HG03064 (cell line): Measurements from ENCODE around the gene ABHD5.

Experiments
- ATAC-seq: cut with Tn5 transposase; IDR thresholded peaks from one replicate; pipeline ENCODE4 v1.9.1; 2021; ENCODE audit warnings: low read depth; ENCODE audit not compliant: unreplicated experiment

ABHD5 gene

DNA sequence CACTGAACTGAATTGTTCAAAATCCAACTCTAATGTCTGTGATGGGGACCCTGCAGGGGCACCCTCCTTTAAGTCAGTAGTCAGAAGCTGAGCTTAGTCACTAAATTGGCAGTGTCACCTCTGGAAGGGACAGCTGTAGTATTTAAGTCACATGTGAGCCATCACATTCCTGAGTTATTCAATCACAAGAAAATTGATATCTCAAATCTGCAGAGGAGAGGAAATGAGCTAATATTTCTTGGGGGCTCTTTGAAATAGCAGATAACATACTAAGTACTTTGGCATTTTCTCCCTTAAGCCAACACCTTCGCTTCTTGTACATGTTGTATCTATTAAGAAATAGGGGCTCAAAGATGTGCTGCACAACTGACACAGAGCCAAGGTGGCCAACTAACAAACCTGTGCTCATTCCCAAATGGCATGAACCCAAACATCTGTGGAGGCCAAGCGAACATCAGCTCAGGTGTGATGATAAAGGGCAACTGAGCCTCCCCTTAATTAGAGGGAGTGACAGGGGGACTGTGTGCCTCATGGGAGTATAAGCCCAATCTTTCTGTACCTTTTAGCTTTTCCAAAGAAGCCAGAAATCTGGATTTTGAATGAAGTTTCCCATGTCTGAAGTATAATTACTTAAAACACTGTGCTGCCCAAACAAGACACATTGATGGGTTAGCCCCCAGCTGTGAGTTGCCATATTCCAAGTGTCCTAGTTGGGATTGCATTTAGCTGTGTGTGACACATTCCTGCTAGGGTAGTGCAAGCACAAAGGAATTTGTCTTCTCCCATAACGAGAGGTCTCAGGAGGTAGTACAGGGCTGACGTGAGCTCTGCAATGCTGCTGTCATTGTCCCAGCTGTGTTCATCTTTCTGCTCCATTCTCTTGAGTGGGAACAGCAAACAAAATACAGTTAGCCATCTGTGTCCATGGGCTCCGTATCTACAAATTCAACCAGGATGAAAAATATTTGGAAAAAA lies 63.3 kb downstream of the ABHD5 start:
- ATAC-seq = no peak

DNA sequence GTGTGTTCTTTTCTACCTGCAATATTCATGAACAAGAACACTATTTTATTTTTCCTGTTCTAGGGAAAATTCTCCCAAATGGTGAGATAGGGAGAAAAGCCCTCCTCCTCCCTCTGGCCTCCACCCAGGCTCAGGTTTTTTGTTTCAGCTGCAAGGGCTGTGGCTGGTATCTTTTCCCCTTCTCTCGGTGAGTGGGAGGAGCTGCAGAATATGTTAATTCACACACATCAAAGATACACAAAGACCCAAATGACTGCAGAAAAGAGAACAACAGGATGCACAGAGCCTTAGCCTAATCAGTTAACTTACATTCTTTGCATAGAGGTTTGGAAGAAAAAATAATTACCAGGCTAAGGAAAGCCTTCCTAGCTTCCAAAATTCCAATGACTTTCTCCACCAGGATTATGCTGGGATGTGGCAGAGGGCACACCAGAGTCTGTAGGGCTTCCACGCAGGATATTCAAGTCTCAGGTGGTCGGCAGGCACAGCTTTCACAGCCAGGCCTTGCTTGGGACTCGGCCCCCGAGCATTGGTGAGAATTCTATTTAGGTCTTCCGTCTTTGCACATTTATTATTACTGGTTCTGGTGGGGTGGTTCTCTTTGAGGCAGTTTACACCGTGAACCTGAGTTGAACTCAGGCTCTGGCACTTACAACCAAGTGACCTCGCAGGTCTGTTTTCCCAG lies 64.9 kb downstream of the ABHD5 start:
- ATAC-seq = no peak

DNA sequence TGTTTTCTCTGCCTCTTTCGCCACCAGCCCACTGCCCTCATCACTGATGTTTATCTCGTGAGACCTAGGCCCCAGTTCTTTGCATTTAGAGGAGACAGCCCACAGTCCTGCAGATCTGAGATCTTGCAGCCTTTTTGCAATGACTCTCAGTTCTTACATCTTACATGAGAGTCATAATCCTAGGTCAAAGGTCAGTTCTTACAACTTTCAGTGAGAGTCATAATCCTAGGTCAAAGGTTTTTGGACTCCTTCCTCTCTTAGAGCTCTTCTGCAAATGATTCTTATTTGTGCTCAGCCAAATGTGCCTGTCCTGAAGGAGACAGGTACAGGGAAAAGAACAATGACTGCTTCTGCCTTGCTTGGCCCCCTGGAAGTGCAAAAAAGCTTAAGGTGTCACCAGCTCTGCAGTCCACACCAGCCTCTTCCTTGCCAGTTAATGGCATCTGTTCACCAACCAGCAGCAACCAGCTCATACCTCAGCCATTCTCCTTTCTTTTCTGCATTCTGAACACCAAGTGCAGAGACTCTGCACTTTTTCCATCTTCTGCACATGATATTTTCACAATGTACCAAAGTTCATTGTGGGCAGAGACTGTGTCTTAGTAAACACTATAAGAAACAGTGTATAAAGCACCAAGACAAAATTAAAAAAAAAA lies 67.1 kb downstream of the ABHD5 start:
- ATAC-seq = no peak

DNA sequence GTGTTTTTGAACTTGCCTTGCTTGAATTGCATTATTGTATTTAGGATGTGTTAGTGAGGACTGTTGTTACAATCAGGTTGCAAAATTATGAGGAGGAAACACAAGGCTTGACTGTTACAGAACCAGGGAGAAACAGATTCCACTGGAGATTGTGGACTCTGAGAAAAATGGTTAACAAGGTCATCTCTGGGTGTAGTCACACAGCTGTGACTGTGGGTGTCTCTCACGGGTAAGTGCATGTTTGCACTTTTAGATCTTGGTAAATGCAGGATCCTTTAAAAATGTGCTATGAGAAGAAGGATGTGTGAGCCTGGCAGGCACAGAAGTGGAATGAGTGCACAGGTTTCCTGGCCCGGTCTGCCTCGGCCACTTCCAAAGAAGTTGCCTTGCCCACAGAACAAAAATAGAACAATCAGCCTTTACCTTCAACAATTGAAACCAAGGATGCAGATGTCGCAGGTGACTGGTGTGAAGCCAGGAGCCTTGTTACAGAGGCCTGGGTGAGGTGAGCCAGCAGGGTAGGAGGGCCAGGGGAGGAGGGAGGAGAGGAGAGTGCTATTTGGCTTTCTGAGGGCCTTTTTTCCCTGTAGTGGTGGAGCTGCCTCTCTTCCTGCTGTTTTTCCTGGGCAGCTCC lies 68.0 kb downstream of the ABHD5 start:
- ATAC-seq = no peak

DNA sequence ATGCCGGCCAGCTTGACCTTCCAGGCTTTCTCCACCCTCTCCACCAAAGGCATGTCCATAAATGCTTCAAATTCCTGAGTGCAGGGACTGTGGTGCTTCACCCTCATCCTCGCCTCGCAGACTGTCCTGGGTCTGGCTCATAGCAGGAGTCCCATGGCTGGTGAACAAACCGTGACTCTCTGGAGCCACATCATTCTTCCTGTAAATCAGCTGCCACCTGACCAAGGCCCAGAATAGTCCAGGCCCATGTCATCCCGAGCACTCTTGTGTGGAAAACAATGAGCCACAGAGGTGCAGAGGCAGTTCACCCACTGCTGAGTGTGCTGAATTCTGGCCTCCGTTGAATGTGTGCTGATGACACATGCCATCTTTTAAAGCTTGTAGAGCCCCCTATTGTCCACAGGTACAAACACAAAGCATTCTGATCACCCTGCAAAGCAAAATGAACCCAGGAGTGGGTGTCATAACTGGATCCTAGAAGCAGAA lies 68.6 kb downstream of the ABHD5 start:
- no peak for ATAC-seq

DNA sequence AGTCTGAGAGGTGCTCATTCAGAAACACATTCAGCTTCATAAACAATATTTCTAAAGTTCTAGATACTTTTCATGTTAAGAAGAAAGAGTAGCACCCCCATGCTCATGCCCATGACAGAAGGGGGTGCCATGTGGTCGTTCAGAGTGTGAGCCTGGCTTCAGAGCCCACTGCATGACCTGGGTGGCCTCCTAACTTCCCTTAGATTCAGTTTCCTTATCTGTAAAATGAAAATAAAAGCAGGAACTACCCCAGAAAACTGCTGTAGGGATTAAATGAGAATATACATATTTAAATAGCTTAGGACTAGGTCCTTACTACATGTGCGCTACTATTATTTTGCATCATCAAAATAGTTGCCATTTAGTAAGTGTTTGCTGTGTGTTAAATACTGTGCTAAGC lies 69.2 kb downstream of the ABHD5 start:
- ATAC-seq = no peak

DNA sequence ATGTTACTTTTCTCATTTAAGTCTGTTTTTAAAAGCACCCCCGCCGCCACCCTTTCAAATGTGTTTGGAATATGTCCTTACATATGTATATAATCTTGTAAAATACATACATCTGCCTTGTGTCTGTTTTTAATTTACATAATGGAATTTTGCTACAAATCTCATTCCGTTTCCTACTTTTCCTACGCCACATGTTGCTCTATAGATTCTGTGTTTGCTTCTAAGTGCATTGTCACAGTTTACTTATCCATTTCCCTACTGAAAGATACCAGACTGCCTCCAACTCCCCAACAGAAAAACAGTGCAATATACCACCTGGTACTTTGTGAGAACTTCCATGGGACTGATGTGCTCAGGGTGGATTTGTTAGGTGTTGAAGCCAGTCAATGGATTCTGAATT lies 70.2 kb downstream of the ABHD5 start:
- no peak for ATAC-seq

DNA sequence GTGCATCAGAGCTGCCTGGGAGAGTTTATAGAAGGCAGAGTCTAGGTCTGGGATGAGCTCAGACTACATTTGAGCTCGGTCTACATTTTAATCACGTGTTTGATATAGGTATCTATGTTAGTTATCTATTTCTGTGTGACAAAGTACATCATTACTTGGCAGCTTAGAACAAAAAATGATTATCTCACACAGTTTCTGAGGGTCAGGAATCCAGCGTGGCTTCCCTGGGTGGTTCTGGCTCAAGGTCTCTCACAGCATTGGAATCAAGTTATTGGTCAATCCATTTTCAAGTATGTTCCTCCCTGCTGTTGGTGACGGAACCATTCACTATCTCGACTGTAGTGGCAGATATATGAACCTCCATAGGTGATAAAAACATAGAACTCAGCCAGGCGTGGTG lies 71.7 kb downstream of the ABHD5 start:
- no peak for ATAC-seq

DNA sequence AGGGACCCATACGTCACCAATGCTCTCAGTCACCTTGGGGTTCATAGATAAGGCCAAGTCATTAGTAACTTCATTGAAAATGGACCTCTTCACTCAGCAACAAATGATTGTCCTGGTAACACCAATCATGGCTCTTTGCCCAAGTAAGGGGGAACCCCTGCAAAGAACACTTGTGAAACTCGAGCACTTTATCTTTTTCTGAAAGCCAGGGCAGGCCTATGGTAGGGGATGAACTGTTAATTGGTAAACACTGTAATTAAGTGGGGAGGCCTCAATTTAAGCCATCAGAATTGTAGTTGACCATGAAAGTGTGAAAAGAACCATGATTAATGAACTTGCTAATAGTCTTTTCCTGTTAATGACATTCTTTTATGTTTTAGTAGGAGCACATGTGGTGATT lies 73.3 kb downstream of the ABHD5 start:
- no peak for ATAC-seq

DNA sequence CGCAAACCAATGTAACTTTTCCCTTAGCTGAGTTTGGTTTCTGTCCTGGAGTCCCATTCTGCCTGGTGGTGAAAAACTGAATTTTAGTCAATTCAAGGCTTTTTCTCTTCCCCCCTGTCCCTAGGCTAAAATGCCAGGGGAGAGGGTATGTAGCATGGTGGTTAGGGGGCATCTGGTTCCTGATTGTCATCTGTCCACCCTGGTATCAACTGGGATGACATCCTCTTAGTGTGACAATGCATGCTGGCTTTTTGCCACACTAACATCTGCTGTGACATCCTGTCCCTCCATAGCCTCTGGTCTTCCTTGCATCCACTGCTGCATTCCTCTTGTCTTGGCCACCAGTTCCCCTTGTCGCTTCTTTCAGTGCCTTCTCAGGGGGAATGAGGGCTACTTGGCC lies 73.7 kb downstream of the ABHD5 start:
- ATAC-seq = no peak

DNA sequence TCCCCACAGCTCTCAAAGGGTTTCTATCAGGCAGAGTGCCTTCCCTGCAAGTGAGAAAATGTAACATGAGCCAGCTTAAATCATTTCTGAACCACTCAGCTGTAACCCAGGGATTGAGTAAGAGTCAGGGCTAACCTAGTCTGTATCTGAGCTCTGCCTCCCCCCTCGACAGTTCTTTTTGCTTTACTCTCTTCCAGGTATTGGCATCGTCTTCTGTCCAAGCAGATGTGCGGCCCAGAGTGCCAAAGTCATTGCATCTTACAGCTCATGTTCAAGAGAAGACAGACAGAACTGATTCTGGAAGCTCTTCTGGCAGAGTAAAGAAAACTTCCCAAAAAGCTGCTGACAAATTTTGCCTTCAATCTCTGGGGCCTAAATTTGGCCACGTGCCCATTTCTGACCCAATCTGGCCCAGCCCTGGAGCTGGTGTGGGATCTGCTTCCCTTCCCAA lies 74.8 kb downstream of the ABHD5 start:
- ATAC-seq = no peak

DNA sequence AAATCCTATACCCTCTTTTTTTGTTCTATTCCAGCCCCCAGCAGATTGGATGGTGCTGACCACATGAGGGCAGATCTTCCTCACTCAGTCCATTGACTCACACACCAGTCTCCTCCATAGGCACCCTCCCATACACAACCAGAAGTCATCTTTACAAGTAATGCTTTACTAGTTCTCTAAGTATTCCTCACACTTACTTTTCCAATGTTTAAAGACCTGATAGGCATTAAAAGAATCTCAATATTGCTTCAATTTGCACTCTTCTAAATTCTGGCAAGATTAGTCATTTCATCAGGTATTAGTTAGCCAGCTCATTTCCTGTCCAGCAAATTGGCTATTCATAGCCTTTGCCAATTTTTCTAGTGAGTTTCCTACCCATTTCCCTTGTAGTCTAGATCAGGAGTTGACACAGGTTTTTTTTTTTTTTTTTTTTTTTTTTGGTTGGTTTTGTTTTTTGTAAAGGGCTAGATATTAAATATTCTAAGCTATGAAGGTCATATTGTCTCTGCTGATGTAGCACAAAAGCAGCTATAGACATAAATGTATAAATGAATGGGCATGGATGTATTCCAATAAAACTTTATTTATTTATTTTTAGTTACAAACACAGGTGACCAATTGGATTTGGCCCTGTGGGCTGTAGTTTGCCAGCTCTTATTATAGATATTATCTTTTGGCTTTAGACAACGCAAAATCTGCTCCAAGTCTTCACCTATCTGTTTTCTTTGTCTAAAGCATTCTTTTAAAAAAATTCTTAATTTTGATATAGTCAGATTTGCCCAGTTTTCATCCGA lies 76.1 kb downstream of the ABHD5 start:
- no peak for ATAC-seq

DNA sequence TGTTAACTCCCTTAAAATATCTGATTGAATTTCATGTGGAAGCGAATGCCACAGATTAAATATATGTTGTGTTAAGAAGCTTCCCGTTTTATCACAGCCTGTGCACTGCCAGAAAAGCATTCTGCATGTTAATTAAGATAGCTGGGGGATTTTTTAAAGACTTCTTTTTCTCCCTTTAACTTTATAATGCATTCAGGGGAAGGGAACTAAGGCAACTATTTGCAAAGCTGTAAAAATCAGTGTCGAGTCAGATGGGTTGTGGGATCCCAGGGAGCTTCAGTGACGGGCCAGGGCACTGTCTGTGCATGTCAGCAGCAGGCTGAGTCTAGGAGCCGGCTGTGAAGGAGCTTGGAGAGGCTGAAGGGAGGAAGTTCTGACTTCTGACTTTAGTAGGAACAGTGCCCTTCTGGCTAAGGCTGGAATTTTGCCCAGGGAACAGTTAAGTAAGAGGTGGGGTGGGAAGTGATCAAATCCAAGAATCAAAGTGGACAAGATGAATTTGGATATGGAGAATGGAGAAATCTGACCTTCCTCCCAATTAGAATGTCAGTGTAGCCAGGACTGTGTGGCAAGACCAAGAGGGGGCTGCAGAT lies 77.7 kb downstream of the ABHD5 start:
- no peak for ATAC-seq

DNA sequence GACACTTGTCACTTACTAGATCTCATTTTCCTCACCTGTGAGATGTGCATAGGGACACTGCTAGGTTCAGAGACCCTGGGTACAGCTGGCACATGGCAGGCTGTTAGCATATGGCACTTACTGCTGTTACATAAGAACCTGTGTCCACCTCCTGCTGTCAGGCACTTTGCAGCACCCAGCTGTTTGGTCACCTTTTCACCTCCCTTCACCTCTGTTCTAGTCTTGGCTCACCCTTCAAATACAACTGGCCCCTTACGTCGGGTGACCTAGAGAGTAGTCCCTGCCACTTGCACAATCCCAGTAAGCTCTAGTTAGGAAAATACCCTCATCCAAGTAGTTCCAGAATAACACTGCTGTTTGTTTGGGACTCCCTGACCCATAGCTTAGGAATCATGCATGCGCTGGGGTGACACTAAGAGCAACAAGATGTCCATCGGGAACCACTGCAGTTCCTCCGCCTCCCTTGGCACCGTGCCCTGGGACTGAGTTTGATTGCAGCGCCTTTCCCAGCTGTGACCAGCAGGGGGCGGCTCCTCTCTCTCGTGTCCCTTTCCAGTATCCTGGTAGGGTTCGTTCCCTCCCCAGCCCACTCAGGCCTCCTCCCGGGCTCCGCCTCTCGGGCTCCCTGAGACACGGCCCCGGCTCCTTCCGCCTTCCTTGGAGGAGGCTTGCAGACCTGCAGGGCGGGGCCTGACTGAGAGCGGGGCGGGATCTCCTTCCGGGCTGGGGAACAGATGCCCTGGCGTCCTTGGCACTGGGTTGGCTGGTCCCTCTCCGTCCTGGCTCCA lies 78.6 kb downstream of the ABHD5 start:
- ATAC-seq = no peak

DNA sequence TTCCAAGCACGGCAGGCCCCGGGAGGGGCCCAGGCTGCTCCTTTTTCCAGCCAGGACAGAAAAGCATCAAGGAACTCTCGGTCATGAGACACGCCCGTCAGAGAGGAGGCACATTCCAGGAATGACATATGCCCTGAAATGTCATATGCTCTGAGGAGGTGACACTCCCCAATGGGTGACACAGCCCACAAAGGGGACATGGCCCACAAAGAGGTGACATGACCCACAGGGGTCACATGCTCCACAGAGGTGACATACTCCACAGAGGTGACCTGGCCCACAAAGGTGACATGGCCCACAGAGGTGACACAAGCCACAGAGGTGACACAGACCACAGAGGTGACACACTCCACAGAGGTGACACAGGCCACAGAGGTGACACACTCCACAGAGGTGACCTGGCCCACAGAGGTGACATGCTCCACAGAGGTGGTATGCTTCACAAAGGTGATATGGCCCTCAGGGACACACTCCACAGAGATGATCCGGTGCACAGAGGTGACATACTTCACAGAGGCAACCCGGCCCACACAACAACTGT lies 79.2 kb downstream of the ABHD5 start:
- no peak for ATAC-seq

DNA sequence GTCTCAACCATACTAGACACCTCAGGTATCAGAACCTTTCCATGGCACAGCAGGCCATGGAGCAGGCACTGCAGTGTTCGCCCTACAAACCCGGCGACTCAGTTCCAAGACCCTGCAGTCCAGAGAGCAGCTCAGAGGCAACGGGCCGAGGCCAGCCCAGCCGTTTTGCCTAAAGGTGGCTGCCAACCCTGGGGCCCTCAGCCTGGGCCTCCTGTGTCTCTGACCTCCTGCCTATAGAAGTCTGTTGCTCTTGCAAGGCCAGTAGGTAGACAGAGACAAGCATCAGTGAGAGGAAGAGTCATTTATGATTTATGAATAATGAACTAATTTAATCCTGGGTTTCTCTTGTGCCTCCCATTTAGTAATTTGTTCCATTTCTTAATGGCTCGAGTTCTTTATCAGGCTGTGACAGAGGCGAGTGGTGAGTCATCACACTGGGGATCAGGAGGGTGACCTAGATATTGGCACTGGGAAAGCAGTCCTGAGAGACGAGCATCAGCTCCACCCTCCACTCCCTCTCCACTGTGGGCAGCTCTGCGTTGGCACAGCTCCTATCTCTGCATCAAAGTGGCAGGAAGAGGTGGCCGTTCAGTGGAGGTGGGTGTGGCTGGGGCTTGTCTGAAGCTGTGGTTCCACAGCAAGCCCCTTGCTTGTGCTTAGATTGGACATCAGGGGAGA lies 79.8 kb downstream of the ABHD5 start:
- no peak for ATAC-seq

DNA sequence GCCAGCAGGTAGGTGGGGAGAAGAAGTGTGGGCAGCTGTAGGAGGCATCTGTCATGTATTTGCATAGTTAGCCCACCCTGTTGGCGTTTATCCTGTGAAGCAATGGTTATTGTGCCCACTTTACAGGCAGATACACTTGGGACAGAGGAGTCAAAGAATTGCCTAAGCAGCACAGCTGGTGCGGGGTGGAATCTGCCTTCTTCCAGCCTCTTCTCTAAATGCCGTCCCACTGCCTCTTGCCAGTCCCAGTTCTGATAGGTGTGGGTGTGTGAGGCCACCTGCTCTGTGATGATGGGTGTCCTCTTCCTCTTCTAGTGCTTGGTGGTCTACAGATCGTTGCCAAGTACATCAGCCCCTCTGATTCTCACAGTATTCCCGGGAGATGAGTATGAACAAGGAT lies 80.9 kb downstream of the ABHD5 start:
- no peak for ATAC-seq
